ENCODE results near the gene LRCH3.

The LRCH3 gene

DNA sequence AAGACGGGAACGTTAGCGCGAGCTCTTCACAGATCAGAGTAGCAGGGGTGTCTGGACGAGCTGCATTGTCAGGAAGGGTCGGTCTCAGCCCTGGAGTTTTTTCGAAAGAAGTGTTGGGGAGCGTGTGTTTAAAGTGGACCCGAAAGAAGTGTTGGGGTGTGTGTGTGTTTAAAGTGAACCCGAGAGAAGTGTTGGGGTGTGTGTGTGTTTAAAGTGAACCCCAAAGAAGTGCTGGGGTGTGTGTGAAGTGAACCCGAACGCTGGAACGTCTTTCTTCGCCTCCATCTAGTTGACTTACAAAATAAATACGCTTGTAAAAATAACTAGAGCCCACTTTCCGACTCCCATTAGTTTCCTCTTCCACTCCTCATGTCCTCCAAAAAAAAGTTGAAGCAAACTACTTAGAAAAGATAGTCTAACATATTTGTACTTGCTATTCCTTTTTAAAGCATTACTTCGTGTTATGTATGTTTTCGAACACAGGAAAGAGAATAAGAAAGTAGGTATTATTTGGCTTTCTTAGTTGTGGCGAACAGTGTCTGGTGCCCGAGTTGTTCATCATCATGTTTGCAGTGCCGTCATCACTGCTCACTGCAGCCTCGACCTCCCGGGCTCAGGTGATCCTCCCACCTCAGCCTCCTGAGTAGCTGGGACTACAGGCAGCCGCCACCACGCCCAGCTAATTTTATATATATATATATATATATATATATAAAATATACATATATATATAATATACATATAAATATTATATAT lies 1.0 kb downstream of the LRCH3 start:
- DNase-seq (ENCODE audit: low read depth in 2 of 2): no peak

DNA sequence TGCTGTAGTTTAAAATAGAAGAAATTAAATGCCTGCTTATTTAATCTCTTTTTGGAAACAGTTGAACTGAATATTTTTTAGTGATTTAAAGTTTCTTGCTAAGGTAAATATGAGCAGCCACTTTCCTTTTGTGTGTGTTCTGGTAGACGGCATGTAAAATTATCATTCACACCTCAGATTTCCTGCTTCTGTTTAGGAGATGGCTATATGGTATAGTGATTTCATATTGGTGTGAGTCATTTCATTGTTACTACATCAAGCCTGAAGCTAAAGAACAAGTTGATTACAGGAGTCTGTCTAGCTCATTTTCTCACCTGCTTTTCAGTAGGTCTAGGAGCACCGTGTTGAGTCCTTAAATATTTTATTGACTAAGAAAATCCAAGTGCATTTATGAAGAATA lies 2.2 kb downstream of the LRCH3 start:
- no peak for DNase-seq (ENCODE audit: low read depth in 2 of 2)

DNA sequence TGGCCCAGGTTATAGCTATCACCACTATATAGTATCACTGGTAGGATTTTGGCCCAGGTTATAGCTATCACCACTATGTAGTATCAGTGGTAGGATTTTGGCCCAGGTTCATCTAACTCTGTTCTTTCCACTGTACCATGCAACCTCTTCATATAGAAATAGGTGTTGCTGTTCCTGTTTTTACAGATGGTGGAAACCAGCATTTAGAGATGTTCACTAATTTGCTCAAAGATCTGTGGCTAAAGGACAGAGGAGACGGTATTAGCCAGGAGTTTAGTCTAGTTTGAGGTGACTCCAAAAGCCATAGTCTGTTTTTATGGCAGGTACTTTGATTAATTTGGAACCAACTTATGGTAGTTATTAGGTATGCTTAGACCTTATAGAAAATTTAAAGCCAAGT lies 3.1 kb downstream of the LRCH3 start:
- DNase-seq (ENCODE audit: low read depth in 2 of 2): no peak

DNA sequence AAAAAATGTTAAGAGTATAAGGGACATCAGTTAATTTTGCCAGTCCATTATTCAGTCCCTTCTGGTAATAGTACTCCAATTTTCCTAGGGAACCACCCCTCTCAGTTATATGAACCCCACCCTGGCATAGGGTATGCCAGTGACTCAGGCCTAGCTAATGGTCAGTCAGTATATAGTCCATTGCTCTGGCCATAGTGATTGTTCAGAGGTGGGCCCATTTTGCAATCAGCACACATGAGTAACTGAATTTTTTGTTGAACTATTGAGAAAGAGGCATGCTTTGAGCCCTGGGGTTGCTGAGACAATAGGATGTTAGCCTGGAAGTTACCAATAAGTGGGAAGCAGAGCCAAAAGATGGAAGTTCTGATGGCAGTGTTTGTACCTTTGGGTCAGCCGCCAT lies 4.1 kb downstream of the LRCH3 start:
- no peak for DNase-seq (ENCODE audit: low read depth in 2 of 2)

DNA sequence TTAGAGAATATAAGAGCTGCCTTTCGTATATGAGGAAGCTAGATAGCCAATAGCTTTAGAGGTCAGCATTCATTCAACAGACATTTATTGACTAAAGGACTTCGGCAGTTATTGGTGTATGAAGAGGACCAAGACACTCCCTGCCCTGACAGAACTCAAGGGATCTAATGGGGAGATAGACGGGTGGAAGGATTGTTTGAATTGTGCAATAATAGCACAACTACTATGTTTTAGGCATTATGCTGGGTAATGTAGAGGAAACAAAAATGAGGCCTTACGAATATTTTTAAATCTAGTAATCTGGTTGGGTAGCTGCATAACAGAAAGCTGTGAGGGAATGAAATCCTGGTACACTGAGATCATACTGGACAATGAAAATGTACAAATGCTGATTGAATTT lies 5.0 kb downstream of the LRCH3 start:
- DNase-seq (ENCODE audit: low read depth in 2 of 2): no peak

DNA sequence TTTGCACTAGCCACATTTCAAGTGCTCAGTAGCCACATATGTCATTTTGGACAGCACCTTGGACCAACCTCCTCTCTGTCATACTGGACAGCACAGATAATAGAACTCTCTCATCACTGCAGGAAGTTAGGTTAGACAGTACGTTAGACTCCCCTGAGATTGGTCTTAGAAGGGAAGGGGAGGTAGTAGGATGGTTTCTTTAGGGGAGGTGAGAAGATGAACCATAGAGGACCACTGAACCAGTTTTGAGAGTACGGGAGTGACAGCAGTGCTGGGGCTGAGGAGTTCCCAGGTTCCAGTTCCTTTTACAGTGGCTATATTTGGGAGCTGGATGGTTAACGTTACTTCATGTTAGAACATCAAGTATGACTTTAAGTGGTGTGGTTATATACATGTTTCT lies 7.8 kb downstream of the LRCH3 start:
- DNase-seq (ENCODE audit: low read depth in 2 of 2): no peak

DNA sequence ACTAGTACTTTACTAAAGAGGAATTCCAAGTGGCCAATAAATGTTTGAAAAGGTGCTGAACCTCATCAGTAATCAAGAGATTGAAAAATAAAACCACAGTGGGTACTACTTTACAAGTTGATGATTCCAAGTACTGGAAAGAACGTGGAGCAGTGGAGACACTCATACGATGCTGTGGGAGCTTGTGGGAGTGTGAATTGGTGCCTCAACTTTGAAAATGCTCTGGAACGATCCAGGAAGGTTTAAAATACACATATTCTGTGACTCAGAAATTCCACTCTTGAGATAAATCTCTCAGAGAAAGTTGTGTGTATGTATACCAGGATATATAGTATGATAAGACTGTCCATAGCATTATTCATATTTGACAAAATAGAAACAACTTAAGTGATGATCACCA lies 9.3 kb downstream of the LRCH3 start:
- no peak for DNase-seq (ENCODE audit: low read depth in 2 of 2)

DNA sequence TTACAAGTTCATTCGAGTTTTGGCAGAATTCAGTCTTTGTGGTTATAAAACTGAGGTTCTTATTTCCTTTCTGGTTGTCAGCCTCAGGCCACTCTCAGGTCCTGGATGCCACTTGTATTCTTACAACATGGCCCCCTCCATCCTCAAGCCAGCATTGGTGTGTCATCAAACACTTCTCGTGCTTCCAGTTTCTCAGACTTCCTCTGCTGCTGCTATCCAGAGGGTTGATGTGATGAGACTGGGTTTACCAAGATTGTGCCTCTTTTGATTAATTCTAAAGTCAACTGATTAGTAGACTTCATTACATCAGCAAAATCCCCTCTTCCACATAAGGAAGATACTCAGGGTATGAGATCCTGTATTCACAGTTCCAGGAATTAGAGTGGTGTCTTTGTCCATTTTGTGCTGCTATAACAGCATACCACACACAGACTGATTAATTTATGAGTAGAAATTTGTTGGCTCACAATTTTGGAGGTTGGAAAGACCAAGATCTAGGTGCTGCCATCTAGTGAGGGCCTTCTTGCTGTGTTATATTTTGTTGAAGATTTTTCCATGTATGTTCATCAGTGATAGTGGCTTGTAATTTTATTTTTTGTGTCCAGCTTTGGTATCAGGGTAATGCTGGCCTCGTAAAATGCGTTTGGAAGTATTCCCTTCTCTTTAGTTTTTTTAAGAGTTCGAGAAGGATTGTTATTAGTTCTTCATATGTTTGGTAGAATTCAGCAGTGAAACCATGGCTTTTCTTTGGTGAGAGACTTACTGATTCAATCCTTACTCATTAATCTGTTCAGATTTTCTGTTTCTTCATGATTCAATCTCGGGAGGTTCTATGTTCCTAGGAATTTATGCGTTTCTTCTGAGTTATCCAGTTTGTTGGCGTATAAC lies 11.1 kb downstream of the LRCH3 start:
- no peak for DNase-seq (ENCODE audit: low read depth in 2 of 2)

DNA sequence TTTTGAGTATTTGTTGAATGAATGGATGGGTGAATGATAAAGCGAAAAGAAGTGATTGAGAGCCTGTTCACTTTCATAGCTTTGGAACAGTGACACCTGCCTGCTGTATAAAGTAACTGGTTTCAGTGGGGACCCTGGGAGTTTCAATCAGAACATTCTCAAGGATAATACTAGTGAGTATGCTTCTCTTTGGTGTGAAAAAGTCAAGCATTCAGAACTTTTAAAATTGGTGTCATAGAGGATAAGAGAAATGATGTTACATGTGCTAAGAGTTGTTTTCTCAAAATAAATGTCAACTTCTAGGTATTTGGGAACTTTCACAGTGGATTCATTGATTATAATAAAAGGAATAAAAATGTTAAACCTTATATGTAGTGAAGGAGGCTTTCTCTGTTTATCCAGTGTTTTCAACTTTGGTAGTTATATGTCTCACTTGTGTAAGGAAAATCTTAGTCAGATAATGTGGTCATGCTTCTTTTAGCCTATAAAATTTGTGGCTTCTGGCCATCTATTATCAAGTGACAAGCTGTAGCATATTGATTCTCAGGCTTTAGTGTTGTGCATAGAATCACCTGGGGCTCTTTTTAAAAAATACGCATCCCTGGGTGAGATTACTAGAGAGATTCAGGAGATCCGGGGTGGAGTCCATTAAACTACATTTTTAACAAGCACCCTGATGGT lies 11.9 kb downstream of the LRCH3 start:
- DNase-seq (ENCODE audit: low read depth in 2 of 2): no peak

DNA sequence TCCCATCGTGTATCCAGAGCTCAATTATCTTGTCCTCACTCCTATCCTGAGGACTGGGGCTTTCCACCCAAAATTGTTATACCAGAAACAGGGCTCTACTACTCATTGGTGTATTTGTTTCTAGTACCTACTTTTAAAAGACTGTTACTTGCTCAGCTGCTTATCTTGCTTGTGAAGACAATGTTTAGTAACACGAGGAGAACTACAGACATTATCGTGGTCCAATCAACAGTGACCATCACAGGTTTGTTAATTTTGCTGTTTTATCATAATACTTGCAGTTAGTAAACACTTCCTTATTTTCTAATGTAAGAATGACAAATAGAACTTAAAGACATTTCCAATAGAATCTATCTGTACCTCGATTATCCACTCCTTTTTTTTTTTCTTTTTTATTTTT lies 13.5 kb downstream of the LRCH3 start:
- DNase-seq (ENCODE audit: low read depth in 2 of 2): no peak

DNA sequence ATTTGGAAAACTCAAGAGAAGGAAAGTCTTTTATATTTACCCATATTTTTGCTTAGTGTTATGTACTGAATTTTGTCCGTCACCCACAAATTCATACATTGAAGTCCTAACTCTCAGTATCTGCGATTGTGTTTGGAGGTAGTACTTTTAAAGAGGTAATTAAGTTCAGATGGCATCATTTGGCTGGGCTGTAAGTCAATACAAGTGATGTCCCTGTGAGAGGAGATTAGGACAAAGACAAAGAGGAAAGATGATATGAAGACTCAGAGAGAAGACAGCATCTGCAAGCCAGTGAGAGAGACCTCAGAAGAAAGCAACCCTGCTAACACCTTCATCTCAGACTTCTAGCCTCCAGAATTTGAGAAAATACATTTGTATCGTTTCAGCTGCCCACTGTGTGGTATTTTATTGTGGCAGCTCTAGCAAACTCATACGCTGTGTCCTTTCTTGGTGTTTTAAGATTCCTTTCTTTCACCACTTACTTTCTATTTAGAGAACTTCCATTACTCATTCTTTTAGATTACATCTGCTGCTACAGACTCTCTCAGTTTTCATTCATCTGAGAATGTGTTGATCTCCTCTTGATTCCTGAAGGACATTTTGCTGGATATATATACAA lies 17.0 kb downstream of the LRCH3 start:
- no peak for DNase-seq (ENCODE audit: low read depth in 2 of 2)

DNA sequence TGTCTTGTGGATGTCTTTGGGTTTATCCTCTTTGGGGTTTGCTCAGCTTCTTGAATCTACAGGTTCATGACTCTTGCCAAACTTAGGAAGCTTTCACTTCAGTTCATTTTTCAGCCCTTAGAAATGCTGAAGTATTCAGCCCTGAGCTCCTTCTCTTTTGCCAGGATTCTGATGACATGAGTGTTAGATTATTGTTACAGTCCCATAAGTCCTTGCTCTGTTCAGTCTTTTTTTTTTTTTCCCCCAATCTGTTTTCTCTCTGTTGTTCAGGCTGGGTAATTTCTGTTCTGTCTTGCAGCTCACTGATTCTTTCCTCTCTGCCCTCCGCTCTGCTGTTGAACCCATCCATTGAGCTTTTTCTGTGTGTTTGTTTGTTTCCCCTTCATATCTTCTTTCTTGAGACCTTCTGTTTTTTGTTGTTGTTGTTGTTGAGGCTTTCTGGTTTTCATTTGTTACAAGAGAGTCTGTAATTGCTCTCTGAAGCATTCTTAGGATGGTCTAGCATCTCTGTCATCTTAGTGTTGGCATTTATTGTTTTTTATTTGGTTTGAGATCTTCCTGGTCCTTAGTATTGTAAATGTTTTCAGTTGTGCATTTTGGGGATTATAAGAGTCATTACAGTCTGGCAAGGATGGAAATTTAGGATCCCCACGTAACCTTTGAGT lies 18.4 kb downstream of the LRCH3 start:
- no peak for DNase-seq (ENCODE audit: low read depth in 2 of 2)

DNA sequence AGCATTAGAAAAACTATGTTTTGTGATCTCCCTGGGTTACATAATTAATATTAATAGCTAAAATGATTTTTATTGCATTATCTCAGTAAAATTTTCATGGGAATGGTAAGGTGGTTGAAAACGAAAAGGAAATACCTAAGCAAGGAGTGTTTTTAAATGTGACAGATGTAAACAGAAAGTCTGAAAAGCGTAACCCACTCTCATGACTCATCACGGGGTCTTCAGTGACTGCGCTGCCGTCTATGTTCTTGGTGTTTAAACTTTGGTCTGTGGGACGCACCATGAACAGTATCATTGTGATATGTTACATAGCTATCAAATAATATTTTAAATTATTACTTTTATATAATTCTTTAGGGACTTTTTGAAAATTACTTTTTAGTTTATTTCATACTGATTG lies 19.8 kb downstream of the LRCH3 start:
- DNase-seq (ENCODE audit: low read depth in 2 of 2): no peak

DNA sequence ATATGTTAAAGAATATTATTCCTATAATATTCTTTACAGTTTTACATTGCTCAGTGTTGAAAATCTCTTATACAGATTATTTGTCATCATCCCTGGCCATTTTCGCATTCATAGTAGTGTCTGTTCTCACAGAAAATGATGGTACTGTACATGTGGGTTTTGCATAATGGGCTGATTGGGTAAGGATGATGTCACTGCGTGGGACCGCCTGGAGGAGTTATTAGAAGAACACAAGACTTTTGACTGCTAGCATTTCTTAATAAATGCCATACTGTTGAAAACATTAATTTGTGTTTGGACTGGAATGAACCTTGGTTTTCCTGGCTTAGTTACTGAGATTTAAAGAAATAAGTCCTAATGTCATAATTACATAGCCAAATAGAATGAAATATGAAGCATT lies 20.3 kb downstream of the LRCH3 start:
- no peak for DNase-seq (ENCODE audit: low read depth in 2 of 2)

DNA sequence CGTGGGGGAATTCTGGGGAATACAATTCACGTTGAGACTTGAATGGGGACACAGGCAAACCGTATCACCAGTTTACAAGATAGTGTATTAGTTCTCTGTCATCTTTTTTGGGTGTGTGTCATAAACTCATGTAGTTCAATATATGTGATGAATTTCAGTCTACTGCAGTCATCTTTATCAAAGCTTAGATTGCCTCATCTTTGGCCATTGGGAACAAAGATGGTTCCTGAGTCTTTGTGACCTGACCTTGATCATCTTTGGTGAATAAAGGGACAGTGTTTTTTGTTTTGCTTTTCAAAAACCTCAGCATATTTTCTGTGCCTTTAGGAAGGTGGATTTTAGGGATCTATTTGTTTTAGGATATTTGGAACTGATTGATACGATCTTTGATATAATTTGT lies 23.3 kb downstream of the LRCH3 start:
- DNase-seq (ENCODE audit: low read depth in 2 of 2): no peak

DNA sequence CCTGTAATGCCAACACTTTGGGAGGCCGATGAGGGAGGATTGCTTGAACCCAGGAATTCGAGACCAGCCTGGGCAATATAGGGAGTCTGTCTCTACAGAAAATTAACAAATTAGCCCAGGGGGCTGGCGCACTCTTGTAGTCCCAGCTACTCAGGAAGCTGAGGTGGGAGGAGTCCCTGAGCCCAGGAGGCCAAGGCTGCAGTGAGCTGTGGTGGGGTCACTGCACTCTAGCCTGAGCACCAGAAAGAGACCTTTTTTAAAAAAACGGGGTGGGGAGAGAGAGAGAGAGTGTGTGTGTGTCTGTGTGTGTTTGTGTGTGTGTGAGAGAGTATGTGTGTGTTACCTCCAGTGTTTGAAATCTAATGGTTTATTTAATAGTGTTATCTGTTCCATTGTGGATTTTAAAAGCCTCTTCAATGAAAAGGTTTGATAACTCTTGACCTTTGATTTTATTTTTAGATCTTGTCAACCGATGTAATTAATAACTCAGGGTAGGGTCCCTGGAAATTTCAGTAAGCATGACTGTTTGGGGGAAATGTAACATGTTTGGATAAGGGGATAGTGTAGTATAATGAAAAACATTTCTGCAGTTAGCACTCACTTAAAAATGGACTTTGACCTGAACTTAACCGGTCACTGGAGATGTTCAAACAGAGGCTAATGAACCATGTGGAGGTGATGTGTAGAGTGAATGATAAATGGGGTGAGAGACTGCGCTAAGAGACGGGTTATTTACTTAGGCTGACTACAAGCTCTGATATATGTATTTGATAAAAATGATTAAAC lies 29.7 kb downstream of the LRCH3 start:
- DNase-seq (ENCODE audit: low read depth in 2 of 2): no peak

DNA sequence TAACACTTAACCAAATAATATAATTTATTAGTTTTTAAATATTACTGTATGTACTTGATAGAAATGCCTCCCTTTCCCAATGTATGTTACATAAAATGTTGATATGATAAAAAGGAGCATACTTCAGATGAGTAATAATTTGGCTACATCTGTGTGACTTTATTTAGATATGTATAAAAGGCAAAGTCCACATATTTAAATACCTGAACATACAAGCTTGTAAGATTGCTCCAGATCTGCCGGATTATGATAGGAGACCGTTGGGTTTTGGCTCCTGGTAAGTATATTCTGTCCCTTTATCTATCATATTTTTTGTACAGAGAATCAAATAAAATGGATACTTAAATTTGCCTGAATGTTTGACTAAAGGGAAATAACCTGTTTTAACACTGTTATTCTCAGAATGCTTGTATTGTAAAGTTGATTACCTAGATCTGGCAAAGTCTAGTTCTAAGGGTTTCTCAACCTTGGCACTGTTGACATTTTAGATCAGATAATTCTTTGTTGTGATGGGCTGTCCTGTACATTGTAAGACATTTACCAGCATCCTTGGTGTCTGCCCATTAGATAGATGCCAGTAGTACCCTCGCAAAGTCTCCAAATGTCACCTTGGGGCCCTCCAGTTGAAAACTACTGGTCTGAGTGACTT lies 38.5 kb downstream of the LRCH3 start:
- no peak for DNase-seq (ENCODE audit: low read depth in 2 of 2)

DNA sequence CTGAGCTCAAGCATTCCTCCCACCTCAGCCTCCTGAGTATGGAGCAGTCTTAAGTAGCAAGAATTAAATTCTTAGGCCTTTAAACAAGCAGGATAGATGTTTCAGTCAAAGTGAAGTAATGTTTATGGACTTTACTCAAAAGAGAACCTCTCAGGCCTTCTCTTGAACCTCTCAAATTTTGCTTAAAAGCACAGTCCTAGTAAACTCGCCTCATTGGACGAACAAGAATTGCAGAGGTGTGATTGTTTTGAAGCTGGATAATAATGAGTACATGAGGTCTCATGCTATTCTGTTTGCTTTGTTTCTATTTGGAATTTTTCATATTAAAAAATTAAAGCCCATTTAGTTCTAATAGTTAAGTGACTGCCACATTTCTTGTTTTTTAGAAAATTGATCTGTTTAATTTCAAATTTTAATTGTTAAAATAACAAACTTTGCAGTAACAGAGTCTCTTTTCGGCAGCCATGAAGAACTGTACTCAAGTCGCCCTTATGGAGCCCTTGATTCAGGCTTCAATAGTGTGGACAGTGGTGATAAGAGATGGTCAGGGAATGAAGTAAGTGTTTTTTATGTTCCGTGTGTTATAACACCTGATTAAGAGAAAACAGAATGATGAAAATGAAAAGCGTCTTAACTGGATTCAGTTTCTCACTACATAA lies 39.4 kb downstream of the LRCH3 start:
- no peak for DNase-seq (ENCODE audit: low read depth in 2 of 2)

DNA sequence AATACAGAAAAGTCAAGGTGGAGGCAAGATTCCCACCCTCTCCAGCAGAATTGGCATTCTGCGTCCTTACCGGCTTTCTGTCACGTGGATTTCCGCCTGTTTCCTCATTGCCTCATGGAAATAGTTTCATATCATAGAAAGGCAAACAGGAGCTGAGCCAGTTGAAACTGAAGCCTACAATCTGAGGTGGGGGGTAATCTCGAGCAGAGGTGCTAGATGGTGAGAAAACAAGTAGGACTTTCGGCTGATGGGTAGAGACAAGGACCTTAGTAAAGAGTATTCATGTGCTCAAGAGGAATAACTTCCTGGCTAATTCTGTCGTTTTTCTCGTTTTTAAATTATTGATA lies 39.9 kb downstream of the LRCH3 start:
- no peak for DNase-seq (ENCODE audit: low read depth in 2 of 2)

Data from stimulated activated CD8-positive, alpha-beta memory T cell treated with anti-CD3 and anti-CD28 coated beads, Interleukin-7, amount 100 ng/mL, for 1 hour (primary cell).